ENCODE measurements around the gene ESPNL.

ESPNL gene, protein sequence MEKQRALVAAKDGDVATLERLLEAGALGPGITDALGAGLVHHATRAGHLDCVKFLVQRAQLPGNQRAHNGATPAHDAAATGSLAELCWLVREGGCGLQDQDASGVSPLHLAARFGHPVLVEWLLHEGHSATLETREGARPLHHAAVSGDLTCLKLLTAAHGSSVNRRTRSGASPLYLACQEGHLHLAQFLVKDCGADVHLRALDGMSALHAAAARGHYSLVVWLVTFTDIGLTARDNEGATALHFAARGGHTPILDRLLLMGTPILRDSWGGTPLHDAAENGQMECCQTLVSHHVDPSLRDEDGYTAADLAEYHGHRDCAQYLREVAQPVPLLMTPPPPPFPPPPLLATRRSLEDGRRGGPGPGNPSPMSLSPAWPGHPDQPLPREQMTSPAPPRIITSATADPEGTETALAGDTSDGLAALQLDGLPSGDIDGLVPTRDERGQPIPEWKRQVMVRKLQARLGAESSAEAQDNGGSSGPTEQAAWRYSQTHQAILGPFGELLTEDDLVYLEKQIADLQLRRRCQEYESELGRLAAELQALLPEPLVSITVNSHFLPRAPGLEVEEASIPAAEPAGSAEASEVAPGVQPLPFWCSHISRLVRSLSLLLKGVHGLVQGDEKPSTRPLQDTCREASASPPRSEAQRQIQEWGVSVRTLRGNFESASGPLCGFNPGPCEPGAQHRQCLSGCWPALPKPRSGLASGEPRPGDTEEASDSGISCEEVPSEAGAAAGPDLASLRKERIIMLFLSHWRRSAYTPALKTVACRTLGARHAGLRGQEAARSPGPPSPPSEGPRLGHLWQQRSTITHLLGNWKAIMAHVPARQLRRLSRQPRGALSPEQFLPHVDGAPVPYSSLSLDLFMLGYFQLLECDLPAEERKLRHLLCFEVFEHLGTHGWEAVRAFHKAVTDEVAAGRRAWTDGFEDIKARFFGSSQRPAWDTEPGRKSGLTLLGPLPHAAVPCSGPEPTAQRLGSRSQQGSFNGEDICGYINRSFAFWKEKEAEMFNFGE

GRCh38 chr2:238100049-238100820 lies at the start of gene ESPNL:
ESPNL (plus strand) TSS chr2:238100340; CDS start chr2:238100420, 80 bp downstream.
- TF ChIP-seq GATA3 (IDR thresholded peaks at IDR 0.05; ENCODE audit: low read depth, low read length) (no peak), GATA2 (IDR thresholded peaks at IDR 0.05; ENCODE audit: low read depth, low read length) (no peak)

GRCh38 chr2:238053191-238053776 lies 46.9 kb upstream of the ESPNL start:
- TF ChIP-seq GATA2 (IDR thresholded peaks at IDR 0.05; ENCODE audit: low read depth, low read length) (no peak), GATA3 (IDR thresholded peaks at IDR 0.05; ENCODE audit: low read depth, low read length) (no peak)

DNA sequence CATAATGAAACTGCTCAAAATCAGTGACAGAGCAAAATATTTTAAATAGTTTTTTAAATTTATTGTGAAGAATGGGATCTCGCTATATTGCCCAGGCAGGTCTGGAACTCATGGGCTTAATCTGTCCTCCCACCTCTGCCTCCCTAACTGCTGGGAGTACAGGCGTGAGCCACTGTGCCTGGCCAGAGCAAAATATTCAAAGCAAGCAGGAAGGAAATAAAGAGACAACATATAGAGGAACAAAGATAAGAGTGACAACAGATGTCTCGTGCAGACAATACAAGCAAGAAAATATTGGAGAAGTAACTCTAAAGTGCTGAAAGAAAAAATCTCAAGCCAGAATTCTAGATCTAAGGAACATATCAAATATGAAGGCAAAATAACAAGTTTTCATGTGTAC lies 44.3 kb upstream of the ESPNL start:
- TF ChIP-seq GATA3 (IDR thresholded peaks at IDR 0.05; ENCODE audit: low read depth, low read length) (no peak), GATA2 (IDR thresholded peaks at IDR 0.05; ENCODE audit: low read depth, low read length) (no peak)

- no peak for TF ChIP-seq GATA3 (IDR thresholded peaks at IDR 0.05; ENCODE audit: low read depth, low read length)
- no peak for TF ChIP-seq GATA2 (IDR thresholded peaks at IDR 0.05; ENCODE audit: low read depth, low read length)
Measured at GRCh38 chr2:238059505-238059904, 40.6 kb upstream of the ESPNL start.

GRCh38 chr2:238060096-238060541 lies 40.0 kb upstream of the ESPNL start:
- TF ChIP-seq GATA2 (IDR thresholded peaks at IDR 0.05; ENCODE audit: low read depth, low read length) (no peak), GATA3 (IDR thresholded peaks at IDR 0.05; ENCODE audit: low read depth, low read length) (no peak)

DNA sequence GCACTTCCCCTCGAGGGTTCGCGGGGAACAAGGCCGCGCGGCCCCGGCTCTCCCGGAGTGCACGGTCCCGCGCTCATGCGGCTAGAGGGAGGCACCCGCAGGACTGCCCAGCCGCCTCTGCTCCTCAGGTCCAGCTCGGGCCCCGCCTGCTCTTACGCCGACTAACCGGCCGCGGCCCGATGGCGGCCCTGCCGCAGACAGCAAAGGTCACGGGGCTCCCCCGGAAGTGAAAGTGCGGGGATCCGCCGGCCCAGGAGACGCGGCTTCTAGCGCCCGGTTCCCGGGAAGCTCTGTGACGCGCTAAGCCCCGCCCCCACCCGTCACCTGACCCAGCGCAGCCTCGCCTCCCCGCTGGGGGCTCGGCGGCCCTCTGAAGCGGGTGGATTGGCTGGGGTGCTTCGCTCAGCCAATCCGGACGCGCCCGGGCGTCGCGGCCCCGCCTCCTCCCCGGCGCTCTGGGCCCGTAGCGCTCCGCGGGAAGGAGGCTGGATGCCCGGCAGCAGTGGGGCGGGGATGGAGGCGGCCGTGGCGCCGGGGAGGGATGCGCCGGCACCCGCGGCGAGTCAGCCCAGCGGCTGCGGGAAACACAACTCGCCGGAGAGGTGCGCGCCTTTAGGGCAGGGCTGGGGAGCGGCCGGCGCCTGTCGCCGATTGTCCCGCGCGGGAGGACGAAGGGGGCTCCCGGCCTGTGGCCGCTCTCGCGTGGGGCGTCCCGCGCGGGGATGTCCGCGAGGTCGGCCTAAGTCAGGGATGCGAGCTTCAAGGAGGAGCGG lies 39.4 kb upstream of the ESPNL start, which contains the start of gene SCLY:
Gene SCLY (plus strand): TSS at position 460 of the 773 bp plus-strand sequence. CDS start 54 bp downstream, at position 514.
- no peak for TF ChIP-seq GATA3 (IDR thresholded peaks at IDR 0.05; ENCODE audit: low read depth, low read length)
- TF ChIP-seq GATA2 (IDR thresholded peaks at IDR 0.05; ENCODE audit: low read depth, low read length), result no peak

DNA sequence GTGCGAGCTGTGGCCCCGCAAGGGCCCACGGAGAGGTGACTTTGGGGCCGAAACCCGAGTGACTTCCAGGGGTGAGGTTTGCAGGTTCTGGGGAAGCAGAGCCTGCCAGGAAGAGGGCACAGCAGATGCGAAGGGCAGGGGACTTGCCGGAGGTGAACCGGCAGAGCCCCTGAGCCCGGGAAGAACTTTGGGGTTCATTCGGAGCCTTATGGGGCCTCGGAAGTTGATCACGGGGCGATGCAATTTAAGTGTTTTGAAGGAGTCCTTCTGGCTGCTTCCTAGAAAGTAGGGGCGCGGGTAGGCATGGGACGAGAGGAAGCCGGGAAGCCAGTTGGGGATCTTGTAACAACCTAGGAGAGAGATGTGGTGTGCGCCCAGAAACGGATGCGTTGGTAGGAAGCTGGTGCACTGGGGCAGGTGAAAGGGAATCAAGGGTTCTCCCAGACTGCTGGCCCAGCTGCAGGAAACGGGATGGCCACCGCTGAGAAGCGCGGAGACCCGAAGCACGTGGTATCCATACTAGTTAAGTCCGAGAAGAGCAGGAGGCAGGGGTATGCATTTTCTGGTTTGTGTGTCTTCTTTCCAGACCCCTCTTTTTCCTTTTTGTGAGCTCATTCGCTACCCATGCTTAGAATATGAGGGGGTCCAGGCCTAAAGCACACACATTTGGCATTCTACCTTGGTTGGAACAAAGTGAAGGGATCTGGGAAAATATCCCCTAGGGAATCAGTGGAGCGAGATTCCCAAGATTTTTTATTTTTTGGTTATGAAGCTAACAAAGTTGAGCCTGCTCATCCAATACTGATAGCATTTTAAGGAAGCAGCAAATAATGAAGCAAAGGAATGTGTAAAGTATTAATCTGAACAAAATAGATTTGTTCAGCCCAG lies 38.6 kb upstream of the ESPNL start:
- TF ChIP-seq GATA2 (IDR thresholded peaks at IDR 0.05; ENCODE audit: low read depth, low read length) (no peak), GATA3 (IDR thresholded peaks at IDR 0.05; ENCODE audit: low read depth, low read length) (no peak)

DNA sequence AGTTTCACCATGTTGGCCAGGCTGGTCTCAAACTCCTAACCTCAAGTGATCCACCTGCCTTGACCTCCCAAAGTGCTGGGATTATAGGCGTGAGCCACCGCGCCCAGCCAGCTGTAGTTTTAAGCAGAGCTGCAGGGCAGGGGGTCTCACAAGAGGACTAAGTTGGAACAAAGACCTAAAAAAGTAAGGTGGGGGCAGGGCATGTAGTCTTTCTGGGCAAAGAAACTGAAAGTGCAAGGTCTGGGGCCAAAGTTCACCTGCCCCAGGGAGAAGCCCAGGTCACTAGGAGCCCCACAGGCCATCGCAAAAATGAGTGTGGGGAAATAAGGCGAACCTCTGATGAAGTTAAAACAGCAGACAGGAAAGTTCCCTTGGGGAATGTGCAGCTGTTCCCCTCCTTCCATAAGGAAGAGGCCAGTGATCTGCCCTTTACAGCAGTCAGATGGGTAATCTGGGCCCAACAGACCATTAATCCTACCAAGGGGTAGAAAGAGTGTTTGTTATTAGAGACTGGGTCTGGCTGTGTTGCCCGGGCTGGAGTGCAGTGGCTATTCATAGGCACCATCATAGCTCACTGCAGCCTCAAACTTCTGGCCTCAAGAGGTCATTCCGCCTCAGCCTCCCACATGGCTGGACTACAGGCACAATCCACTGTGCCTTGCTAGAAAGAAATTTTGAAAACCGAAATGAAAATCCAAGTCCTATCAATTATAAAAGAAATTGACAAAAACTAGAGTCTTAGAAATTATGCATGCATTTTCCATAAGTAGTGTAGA lies 36.5 kb upstream of the ESPNL start:
- TF ChIP-seq GATA3 (IDR thresholded peaks at IDR 0.05; ENCODE audit: low read depth, low read length) (no peak), GATA2 (IDR thresholded peaks at IDR 0.05; ENCODE audit: low read depth, low read length) (no peak)

GRCh38 chr2:238064376-238064775 lies 35.8 kb upstream of the ESPNL start:
- no peak for TF ChIP-seq GATA3 (IDR thresholded peaks at IDR 0.05; ENCODE audit: low read depth, low read length)
- TF ChIP-seq GATA2 (IDR thresholded peaks at IDR 0.05; ENCODE audit: low read depth, low read length), result no peak

DNA sequence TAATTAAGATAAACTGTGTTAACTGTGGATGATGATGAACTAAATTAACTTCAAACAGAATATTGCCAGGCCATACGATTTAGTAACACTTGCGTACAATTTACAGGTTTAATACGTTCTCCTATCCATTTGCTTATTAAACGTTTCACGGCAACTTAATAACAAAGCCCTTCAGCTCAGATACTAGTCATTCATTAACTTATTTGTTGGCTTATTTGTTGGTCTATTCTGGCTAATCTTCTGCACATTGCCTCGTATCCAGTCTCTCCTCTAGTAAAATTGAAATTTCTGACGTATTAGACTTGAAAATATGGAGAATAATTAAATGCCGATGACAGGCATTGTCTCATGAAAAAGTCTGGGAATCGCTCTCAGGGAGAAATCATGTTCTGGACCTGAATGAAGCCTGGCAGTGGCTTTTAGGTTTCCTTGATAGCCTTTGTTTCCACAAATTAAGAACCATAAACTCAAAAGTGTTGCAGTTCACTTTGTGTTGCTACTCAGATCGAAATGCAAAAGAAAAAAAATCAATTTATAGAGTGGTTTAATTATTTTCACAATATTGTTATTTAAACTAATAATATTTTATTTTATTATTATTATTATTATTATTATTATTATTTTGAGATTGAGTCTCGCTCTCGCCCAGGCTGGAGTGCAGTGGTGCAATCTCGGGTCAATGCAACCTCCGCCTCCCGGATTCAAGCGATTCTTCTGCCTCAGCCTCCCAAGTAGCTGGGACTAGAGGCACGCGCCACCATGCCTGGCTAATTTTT lies 34.9 kb upstream of the ESPNL start:
- TF ChIP-seq GATA3 (IDR thresholded peaks at IDR 0.05; ENCODE audit: low read depth, low read length) (no peak), GATA2 (IDR thresholded peaks at IDR 0.05; ENCODE audit: low read depth, low read length) (no peak)
